GM12892 (cell line): ENCODE measurements around the gene NOC4L.

Experiments used
- POLR2A ChIP-seq: IDR thresholded peaks from 2 replicates; pipeline ENCODE4 v1.6.1; 2011; ENCODE audit warnings: low read depth, low read length, control low read depth
- POLR2AphosphoS5 ChIP-seq: IDR thresholded peaks from 2 replicates; pipeline ENCODE4 v1.6.1; 2011; ENCODE audit warnings: low read depth, low read length, control low read depth

GRCh38 chr12:132201391-132202120, 57.3 kb downstream of the NOC4L start:
- TF ChIP-seq POLR2A (no peak), POLR2AphosphoS5 (no peak)
